ENCODE results near the gene SLTM.
"Not testable (repeated sequence)": the region's sequence is repeated elsewhere in the genome, so short reads cannot be mapped to it uniquely, and the experiment has no call there.

Gene SLTM

GRCh38 chr15:58951388-58952007, 18.0 kb upstream of the SLTM start:
- TF ChIP-seq CTCF (IDR thresholded peaks at IDR 0.05; ENCODE audit: control insufficient read depth, insufficient read depth, low read depth, low read length, missing control alignments): no peak
- peak; percentile 45 for DNase-seq (ENCODE audit: low read depth)
- H3K4me3 ChIP-seq (ENCODE audit: control insufficient read depth, low read depth, low read length): no peak overlapping the region

- no peak for TF ChIP-seq CTCF (IDR thresholded peaks at IDR 0.05; ENCODE audit: control insufficient read depth, insufficient read depth, low read depth, low read length, missing control alignments)
- no peak for DNase-seq (ENCODE audit: low read depth)
- H3K4me3 ChIP-seq (ENCODE audit: control insufficient read depth, low read depth, low read length): no peak overlapping the region
Measured at GRCh38 chr15:58947179-58947578, 13.7 kb upstream of the SLTM start.

GRCh38 chr15:58934974-58935373, 1.5 kb upstream of the SLTM start:
- not testable (repeated sequence) for H3K4me3 ChIP-seq (ENCODE audit: control insufficient read depth, low read depth, low read length); DNase-seq (ENCODE audit: low read depth)

GRCh38 chr15:58934521-58934920, 1.0 kb upstream of the SLTM start:
- DNase-seq (ENCODE audit: low read depth): no peak
- no peak overlapping the region for H3K4me3 ChIP-seq (ENCODE audit: control insufficient read depth, low read depth, low read length)
- TF ChIP-seq CTCF (IDR thresholded peaks at IDR 0.05; ENCODE audit: control insufficient read depth, insufficient read depth, low read depth, low read length, missing control alignments): no peak

GRCh38 chr15:58934114-58934447, 602 bp upstream of the SLTM start:
- H3K4me3 ChIP-seq (ENCODE audit: control insufficient read depth, low read depth, low read length): peak overlapping the region; percentile 56
- DNase-seq (ENCODE audit: low read depth): no peak
- TF ChIP-seq CTCF (IDR thresholded peaks at IDR 0.05; ENCODE audit: control insufficient read depth, insufficient read depth, low read depth, low read length, missing control alignments): no peak

GRCh38 chr15:58932710-58933280, 684 bp downstream of the SLTM start:
- TF ChIP-seq CTCF (IDR thresholded peaks at IDR 0.05; ENCODE audit: control insufficient read depth, insufficient read depth, low read depth, low read length, missing control alignments): no peak
- DNase-seq (ENCODE audit: low read depth): no peak
- peak overlapping the region; percentile 69 for H3K4me3 ChIP-seq (ENCODE audit: control insufficient read depth, low read depth, low read length)

GRCh38 chr15:58931987-58932588, 1.4 kb downstream of the SLTM start:
- H3K4me3 ChIP-seq (ENCODE audit: control insufficient read depth, low read depth, low read length): peak overlapping the region; percentile 69
- TF ChIP-seq CTCF (IDR thresholded peaks at IDR 0.05; ENCODE audit: control insufficient read depth, insufficient read depth, low read depth, low read length, missing control alignments): no peak
- DNase-seq (ENCODE audit: low read depth): peak; percentile 25
